ENCODE data around the gene PSME2.

Gene PSME2

DNA sequence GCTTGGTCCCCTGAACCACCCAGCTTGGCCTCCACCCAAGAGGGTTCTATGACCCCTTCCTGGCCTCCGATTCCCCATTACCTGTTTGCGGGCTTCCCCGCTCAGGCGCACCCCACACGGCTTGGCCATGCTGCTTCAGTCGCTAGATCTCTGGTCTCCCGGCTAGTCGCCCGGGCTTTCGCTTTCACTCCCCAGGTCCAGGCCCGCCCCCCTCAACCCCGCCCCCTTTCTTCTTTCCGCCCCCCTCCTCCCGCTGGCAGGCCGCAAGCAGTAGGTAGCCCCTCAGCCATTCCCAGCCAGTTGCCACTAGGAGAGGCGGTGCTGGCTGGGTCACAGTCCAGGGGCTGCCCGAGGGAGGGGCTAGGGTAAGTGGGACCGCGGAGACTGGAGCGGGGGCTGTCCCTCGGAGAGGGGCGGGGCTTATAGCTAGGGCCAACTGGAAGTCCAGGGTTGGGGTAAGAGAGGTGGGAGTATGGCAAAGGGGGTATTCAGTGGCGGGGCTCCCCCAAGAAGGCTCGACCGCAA is at the start of gene PSME2:
PSME2 (minus strand) TSS at position 158 of the 525 bp plus-strand sequence; CDS start at position 129, 29 bp downstream.
- Histone ChIP-seq H3K27ac (ENCODE audit: low read depth, low read length) (peak within 1 kb of the TSS; percentile 92), H3K4me3 (ENCODE audit: low read length) (peak within 1 kb of the TSS; percentile 92)

GRCh38 chr14:24195186-24196070 is 49.0 kb upstream of the PSME2 start, which contains the start of gene TM9SF1:
TSS of gene TM9SF1 (minus strand) at chr14:24195441. CDS start at chr14:24195019, 422 bp downstream.
- no peaks in the 10 kb centered on the region for H3K27me3 ChIP-seq (ENCODE audit: control insufficient read depth, insufficient read depth, low read length)
- H3K36me3 ChIP-seq (ENCODE audit: control insufficient read depth, insufficient read depth, low read length) = peaks cover 7% of the 10 kb centered on the region
- peaks cover 14% of the 10 kb centered on the region for H3K4me1 ChIP-seq (ENCODE audit: control insufficient read depth, insufficient read depth, low read length)
- H3K4me3 ChIP-seq (ENCODE audit: low read length) = peak within 1 kb of the TSS; percentile 95
- peak within 1 kb of the TSS; percentile 58 for H3K9ac ChIP-seq (ENCODE audit: low read length)
- peak within 1 kb of the TSS; percentile 99 for H3K27ac ChIP-seq (ENCODE audit: low read depth, low read length)

More for the DNA sequence above, at the start of gene PSME2:
- Histone ChIP-seq H3K4me1 (ENCODE audit: control insufficient read depth, insufficient read depth, low read length) (peaks cover 20% of the 10 kb centered on the region), H3K27me3 (ENCODE audit: control insufficient read depth, insufficient read depth, low read length) (no peaks in the 10 kb centered on the region), H3K36me3 (ENCODE audit: control insufficient read depth, insufficient read depth, low read length) (peaks cover 14% of the 10 kb centered on the region), H3K9ac (ENCODE audit: low read length) (peak within 1 kb of the TSS; percentile 66)

GRCh38 chr14:24194873-24195185 is 48.4 kb upstream of the PSME2 start:
- peaks cover 14% of the 10 kb centered on the region for H3K4me1 ChIP-seq (ENCODE audit: control insufficient read depth, insufficient read depth, low read length)
- peak overlapping the region; percentile 99 for H3K27ac ChIP-seq (ENCODE audit: low read depth, low read length)
- peak overlapping the region; percentile 95 for H3K4me3 ChIP-seq (ENCODE audit: low read length)
- H3K9ac ChIP-seq (ENCODE audit: low read length) = peak overlapping the region; percentile 58
- peaks cover 7% of the 10 kb centered on the region for H3K36me3 ChIP-seq (ENCODE audit: control insufficient read depth, insufficient read depth, low read length)
- no peaks in the 10 kb centered on the region for H3K27me3 ChIP-seq (ENCODE audit: control insufficient read depth, insufficient read depth, low read length)

DNA sequence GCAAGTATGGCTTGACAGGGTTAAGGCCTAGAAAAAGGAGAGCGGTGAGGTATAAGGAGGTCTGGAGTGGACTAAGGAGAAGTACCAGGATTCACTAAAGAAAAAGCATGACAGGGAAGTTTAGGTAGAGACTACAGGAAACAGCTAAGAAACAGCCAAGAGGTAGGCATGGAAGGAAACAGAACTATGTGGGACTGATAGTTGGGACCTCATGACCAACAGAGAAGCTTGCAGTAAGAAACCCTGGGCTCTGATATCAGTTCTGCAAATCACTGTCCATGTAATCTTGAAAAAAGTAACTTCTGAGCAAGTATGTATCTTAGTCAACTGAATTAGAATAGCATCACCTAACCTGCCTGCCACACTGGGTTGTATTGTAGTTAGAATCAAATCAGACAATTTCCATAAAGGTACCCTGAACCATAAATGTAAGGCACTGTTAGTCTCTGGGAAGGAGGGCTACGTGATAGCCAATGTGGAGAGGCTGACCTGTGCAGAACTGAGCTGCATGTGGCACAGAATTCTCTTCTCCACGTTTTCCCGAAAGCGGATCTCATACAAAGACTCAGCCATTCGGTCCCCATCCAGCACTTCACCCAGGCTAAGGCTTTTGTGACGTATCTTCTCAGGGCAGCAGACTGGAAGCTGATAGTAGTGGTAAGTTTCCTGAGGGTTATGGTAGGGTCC is 47.9 kb upstream of the PSME2 start:
- Histone ChIP-seq H3K27me3 (ENCODE audit: control insufficient read depth, insufficient read depth, low read length) (no peaks in the 10 kb centered on the region), H3K36me3 (ENCODE audit: control insufficient read depth, insufficient read depth, low read length) (peaks cover 7% of the 10 kb centered on the region), H3K4me1 (ENCODE audit: control insufficient read depth, insufficient read depth, low read length) (peaks cover 14% of the 10 kb centered on the region), H3K4me3 (ENCODE audit: low read length) (peak overlapping the region; percentile 95), H3K27ac (ENCODE audit: low read depth, low read length) (peak overlapping the region; percentile 99), H3K9ac (ENCODE audit: low read length) (peak overlapping the region; percentile 58)

DNA sequence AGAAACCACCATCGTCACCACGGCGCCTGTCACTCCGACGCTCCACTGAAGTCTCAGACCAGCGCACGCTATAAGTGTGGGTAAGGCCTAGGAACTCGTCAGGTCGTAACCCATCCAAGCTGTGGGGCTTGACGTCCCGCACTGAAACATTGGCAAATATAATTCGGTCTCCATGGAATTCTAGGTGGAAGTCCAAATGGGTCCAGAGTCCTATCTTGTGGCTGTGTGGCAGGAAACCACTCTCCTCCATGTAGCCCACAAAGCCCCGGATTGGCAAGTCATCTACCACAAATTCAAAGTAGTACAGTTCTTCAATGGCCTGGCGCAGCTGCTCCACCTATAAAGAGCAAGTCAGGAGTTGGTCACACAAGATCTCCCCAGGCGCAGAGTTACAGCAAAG is 46.5 kb upstream of the PSME2 start:
- Histone ChIP-seq H3K4me1 (ENCODE audit: control insufficient read depth, insufficient read depth, low read length) (peaks cover 15% of the 10 kb centered on the region), H3K27me3 (ENCODE audit: control insufficient read depth, insufficient read depth, low read length) (no peaks in the 10 kb centered on the region), H3K27ac (ENCODE audit: low read depth, low read length) (no peak overlapping the region), H3K4me3 (ENCODE audit: low read length) (no peak overlapping the region), H3K36me3 (ENCODE audit: control insufficient read depth, insufficient read depth, low read length) (peaks cover 7% of the 10 kb centered on the region), H3K9ac (ENCODE audit: low read length) (no peak overlapping the region)

DNA sequence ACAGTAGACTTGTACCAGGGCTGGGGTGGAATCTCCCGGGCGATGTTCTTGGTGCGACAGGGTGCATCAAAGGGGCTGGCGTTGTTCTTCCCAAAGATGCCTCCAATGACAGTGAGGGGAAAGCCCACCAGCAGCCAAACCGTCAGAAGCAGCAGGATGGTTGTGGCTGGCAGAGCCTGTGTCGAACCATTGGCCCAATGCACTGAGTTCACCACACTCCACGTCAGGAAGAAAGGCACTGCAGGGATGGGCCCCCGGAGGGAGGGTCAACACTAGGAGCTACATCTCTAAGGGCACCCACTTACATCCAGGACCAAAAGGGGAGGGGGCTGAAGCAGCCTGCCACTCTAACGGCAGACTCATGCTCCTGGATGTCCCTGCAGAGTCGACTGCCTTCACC is 44.0 kb upstream of the PSME2 start:
- Histone ChIP-seq H3K27me3 (ENCODE audit: control insufficient read depth, insufficient read depth, low read length) (no peaks in the 10 kb centered on the region), H3K36me3 (ENCODE audit: control insufficient read depth, insufficient read depth, low read length) (peaks cover 21% of the 10 kb centered on the region), H3K4me3 (ENCODE audit: low read length) (no peak overlapping the region), H3K9ac (ENCODE audit: low read length) (no peak overlapping the region), H3K27ac (ENCODE audit: low read depth, low read length) (no peak overlapping the region), H3K4me1 (ENCODE audit: control insufficient read depth, insufficient read depth, low read length) (peaks cover 16% of the 10 kb centered on the region)

DNA sequence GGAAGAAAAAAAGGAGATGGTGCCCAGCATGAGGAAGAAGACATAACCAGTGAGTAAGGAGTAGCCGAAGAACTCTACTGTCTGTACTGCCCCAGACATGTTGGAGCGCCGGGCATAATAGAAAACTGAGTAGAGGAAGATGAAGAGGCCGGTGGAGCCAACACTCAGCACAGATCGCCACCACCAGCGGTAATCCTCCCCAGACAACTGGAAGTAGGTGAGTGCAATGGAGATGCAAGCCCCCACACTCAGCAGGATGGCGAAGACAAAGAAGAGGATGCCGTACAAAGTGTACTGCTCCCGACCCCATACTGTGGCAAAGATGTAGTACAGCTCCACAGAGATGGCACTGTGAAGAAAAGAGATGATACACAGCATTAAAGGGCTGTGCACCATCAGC is 43.0 kb upstream of the PSME2 start:
- no peaks in the 10 kb centered on the region for H3K27me3 ChIP-seq (ENCODE audit: control insufficient read depth, insufficient read depth, low read length)
- H3K4me3 ChIP-seq (ENCODE audit: low read length) = no peak overlapping the region
- no peak overlapping the region for H3K9ac ChIP-seq (ENCODE audit: low read length)
- no peak overlapping the region for H3K27ac ChIP-seq (ENCODE audit: low read depth, low read length)
- H3K4me1 ChIP-seq (ENCODE audit: control insufficient read depth, insufficient read depth, low read length) = peaks cover 11% of the 10 kb centered on the region
- peaks cover 26% of the 10 kb centered on the region for H3K36me3 ChIP-seq (ENCODE audit: control insufficient read depth, insufficient read depth, low read length)

DNA sequence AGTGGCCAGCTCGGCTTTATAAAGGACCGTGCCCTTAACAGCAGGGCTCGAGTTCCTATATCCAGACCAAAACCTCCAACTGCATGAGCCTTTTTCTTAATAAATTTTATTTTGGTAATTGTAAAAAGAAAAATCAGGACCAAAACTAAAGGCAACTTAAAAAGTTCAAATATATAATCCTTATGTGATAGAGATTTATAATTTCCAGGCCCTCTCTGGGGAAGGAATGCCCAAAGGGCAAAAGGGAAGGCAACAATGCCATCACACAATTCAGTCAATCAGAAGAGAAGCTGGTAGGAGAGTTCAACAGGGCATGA is 42.6 kb upstream of the PSME2 start:
- H3K36me3 ChIP-seq (ENCODE audit: control insufficient read depth, insufficient read depth, low read length) = peaks cover 30% of the 10 kb centered on the region
- no peaks in the 10 kb centered on the region for H3K27me3 ChIP-seq (ENCODE audit: control insufficient read depth, insufficient read depth, low read length)
- peaks cover 7% of the 10 kb centered on the region for H3K4me1 ChIP-seq (ENCODE audit: control insufficient read depth, insufficient read depth, low read length)
- H3K27ac ChIP-seq (ENCODE audit: low read depth, low read length) = no peak overlapping the region
- H3K4me3 ChIP-seq (ENCODE audit: low read length) = no peak overlapping the region
- no peak overlapping the region for H3K9ac ChIP-seq (ENCODE audit: low read length)

GRCh38 chr14:24188251-24189058 is 42.0 kb upstream of the PSME2 start, which contains the start of gene IPO4:
TSS of gene IPO4 (minus strand) at chr14:24188816. CDS start at chr14:24188787, 29 bp downstream.
- Histone ChIP-seq H3K4me1 (ENCODE audit: control insufficient read depth, insufficient read depth, low read length) (peaks cover 6% of the 10 kb centered on the region), H3K36me3 (ENCODE audit: control insufficient read depth, insufficient read depth, low read length) (peaks cover 31% of the 10 kb centered on the region), H3K27ac (ENCODE audit: low read depth, low read length) (peak within 1 kb of the TSS; percentile 45), H3K9ac (ENCODE audit: low read length) (peak within 1 kb of the TSS; percentile 58), H3K4me3 (ENCODE audit: low read length) (peak within 1 kb of the TSS; percentile 85), H3K27me3 (ENCODE audit: control insufficient read depth, insufficient read depth, low read length) (no peaks in the 10 kb centered on the region)

DNA sequence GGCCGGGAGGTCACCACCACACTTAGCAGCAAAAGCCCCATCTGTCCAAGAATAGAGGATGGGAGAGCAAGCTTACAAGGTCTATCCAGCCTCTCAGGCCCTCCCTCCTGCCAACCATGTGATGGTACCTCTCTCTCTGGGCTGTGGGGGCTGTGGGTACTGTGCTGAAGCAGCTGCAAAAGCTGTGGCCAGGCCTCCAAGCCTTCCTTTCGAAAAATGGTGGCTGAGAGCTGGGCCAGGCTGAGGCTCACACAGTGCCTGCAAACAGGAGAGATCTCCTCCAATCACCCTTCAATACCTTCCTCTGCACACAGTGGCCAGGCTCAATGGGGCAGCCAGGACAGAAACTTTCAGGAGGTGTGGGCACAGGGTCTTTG is 41.1 kb upstream of the PSME2 start:
- Histone ChIP-seq H3K36me3 (ENCODE audit: control insufficient read depth, insufficient read depth, low read length) (peaks cover 30% of the 10 kb centered on the region), H3K9ac (ENCODE audit: low read length) (peak overlapping the region; percentile 58), H3K4me3 (ENCODE audit: low read length) (peak overlapping the region; percentile 85), H3K27ac (ENCODE audit: low read depth, low read length) (no peak overlapping the region), H3K27me3 (ENCODE audit: control insufficient read depth, insufficient read depth, low read length) (no peaks in the 10 kb centered on the region), H3K4me1 (ENCODE audit: control insufficient read depth, insufficient read depth, low read length) (peaks cover 6% of the 10 kb centered on the region)

- H3K9ac ChIP-seq (ENCODE audit: low read length) = no peak overlapping the region
- no peaks in the 10 kb centered on the region for H3K27me3 ChIP-seq (ENCODE audit: control insufficient read depth, insufficient read depth, low read length)
- H3K36me3 ChIP-seq (ENCODE audit: control insufficient read depth, insufficient read depth, low read length) = peaks cover 27% of the 10 kb centered on the region
- H3K4me3 ChIP-seq (ENCODE audit: low read length) = peak overlapping the region; percentile 85
- no peak overlapping the region for H3K27ac ChIP-seq (ENCODE audit: low read depth, low read length)
- peaks cover 6% of the 10 kb centered on the region for H3K4me1 ChIP-seq (ENCODE audit: control insufficient read depth, insufficient read depth, low read length)
These were observed 40.6 kb upstream of the PSME2 start for GRCh38 chr14:24186831-24187538.
